NT2/D1 (cell line): ENCODE results near the gene JARID2.

Experiments used
- DNase-seq: peaks from one replicate; pipeline ENCODE4 v3.0.0-alpha.2; 2011; ENCODE audit warnings: low read depth, low spot score
- H3K27me3 ChIP-seq: 2 replicates; pipeline ENCODE4 v1.6.0; 2011; ENCODE audit warnings: mild to moderate bottlenecking; ENCODE audit not compliant: insufficient read length, insufficient read depth
- H3K36me3 ChIP-seq: 2 replicates; pipeline ENCODE4 v1.6.1; 2011; ENCODE audit warnings: mild to moderate bottlenecking, low read length, mixed read lengths; ENCODE audit not compliant: insufficient read depth, insufficient read length
- H3K4me1 ChIP-seq: 2 replicates; pipeline ENCODE4 v1.5.1; 2011; ENCODE audit not compliant: insufficient read depth, insufficient read length
- H3K4me3 ChIP-seq: 2 replicates; pipeline ENCODE4 v1.5.1; 2011; ENCODE audit warnings: low read depth; ENCODE audit not compliant: insufficient read length
- H3K9ac ChIP-seq: 2 replicates; pipeline ENCODE4 v1.6.0; 2011; ENCODE audit warnings: low read depth; ENCODE audit not compliant: insufficient read length
- H3K9me3 ChIP-seq: 2 replicates; pipeline ENCODE4 v1.5.1; 2011; ENCODE audit warnings: mild to moderate bottlenecking, low read length; ENCODE audit not compliant: insufficient read depth
- SUZ12 ChIP-seq: IDR thresholded peaks from 2 replicates; pipeline ENCODE4 v1.6.1; 2011; ENCODE audit not compliant: insufficient read length, insufficient read depth; ENCODE audit errors: extremely low read depth
- YY1 ChIP-seq: IDR thresholded peaks from 2 replicates; pipeline ENCODE4 v1.6.1; 2011; ENCODE audit not compliant: insufficient read length, insufficient read depth
- ZNF274 ChIP-seq: IDR thresholded peaks from 2 replicates; pipeline ENCODE4 v1.6.1; 2011; ENCODE audit warnings: mild to moderate bottlenecking, low read depth, low read length

JARID2 gene

DNA sequence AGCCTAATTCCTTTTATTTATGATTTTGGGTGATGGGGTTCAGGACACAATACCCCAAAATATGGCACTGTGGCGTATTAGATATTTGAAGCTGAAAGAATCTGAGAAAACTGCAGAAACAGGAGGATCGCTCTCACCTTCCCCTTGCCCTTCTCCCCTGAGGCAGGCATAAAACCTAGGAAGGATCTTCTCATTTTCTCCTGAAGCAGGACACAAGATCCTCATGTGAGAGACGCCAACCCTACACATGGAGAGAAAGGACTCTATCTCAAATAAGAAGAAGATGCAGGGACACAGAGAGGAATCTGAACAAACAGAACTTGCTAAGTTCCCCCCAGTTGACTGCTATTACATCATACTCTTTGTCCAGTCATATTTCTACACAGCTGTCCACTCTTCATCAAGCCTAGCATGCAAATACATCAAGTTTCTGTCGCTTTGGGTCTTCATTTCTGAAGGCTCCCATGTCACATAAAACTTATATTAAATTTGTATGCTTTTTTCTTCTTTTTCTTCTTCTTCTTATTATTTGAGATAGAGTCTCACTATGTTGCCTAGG lies 307.9 kb downstream of the JARID2 start:
- no peak for DNase-seq

DNA sequence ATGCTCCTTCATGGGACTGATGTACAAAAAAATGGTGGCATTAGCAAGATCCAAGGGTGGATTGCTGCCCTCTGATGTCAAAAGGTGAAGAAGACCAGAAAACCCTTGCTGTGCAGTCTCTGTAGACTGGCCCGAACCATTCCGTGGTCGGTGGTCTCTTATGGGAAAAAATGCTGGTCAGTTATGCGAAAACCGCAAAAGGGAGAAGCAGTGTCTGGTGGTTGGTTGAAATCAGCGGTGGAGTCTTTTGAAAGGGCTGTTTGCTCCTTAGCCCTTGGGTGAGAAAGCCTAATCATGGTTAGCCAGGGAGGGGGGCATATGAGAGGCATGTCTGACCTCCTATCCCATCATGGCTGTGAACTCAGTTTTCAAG lies 308.8 kb downstream of the JARID2 start:
- Histone ChIP-seq H3K4me3 (no peak overlapping the region), H3K9ac (no peak overlapping the region), H3K27me3 (no peaks in the 10 kb centered on the region), H3K4me1 (peaks cover 3% of the 10 kb centered on the region), H3K9me3 (no peaks in the 10 kb centered on the region), H3K36me3 (no peaks in the 10 kb centered on the region)
- DNase-seq: no peak
- TF ChIP-seq YY1: no peak
- TF ChIP-seq SUZ12: no peak
- TF ChIP-seq ZNF274: no peak

More for the DNA sequence above, 307.9 kb downstream of the JARID2 start:
- H3K27me3 ChIP-seq: no peaks in the 10 kb centered on the region
- TF ChIP-seq SUZ12 (no peak), ZNF274 (no peak), YY1 (no peak)
- H3K36me3 ChIP-seq: no peaks in the 10 kb centered on the region
- no peaks in the 10 kb centered on the region for H3K9me3 ChIP-seq
- H3K9ac ChIP-seq: no peak overlapping the region
- no peak overlapping the region for H3K4me3 ChIP-seq
- peaks cover 3% of the 10 kb centered on the region for H3K4me1 ChIP-seq

DNA sequence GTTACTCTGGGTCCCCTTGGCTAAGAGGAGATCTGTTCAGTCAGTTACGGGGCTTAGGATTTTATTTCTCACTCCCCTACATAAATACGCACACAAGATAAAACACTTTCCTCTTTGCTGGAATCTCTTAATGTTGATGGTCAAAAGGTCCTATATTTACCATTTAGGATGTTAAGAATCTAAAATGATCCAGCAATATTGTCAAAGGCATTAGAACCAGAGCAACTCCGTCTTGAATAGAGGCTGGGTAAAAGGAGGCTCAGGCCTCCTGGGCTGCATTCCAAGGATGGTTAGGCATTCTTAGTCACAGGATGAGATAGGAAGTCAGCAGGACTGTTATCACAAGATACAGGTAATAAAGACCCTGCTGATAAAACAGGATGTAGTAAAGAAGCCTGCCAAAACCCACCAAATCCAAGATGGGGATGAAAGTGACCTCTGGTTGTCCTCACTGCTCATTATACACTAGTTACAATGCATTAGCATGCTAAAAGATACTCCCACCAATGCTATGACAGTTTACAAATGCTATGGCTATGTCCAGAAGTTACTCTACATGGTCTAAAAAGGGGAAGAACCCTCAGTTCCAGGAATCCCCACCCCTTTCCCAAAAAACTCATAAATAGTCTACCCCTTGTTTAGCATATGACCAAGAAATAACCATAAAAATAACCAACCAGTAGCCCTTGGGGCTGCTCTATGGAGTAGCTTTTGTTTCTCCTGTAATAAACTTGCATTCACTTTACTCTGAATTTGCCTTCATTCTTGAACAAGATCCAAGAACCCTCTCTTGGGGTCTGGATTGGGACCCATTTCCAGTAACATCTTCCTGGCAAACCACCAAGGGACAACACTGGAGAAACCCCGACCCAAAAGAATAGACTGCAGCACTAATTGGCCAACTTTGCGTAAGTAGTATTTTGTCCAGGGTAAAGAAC lies 309.5 kb downstream of the JARID2 start:
- Histone ChIP-seq H3K4me1 (peaks cover 3% of the 10 kb centered on the region), H3K4me3 (no peak overlapping the region), H3K36me3 (no peaks in the 10 kb centered on the region), H3K9ac (no peak overlapping the region), H3K9me3 (no peaks in the 10 kb centered on the region), H3K27me3 (no peaks in the 10 kb centered on the region)
- TF ChIP-seq YY1 (no peak), ZNF274 (no peak), SUZ12 (no peak)
- DNase-seq: no peak

DNA sequence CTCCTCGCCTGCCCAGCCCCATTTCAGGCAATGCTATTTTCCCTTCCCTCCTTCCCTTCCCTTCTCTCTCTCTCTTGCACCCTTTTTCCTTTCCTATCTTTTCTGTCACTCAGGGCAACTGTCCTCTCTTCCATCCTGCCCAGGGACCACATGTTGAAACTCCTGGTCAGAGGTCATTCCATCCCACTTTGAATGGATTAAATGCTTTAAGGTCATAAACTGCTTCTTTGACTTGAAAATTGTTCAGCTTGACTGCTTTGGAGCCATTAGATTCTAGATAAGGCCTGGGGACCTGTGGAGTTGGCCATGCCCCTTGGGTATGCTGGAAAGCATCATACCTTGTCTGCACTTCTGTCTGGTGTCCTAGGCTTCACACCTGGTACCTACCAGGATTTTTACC lies 310.8 kb downstream of the JARID2 start:
- no peaks in the 10 kb centered on the region for H3K36me3 ChIP-seq
- H3K9me3 ChIP-seq: no peaks in the 10 kb centered on the region
- H3K9ac ChIP-seq: no peak overlapping the region
- no peak for DNase-seq
- no peak for TF ChIP-seq ZNF274
- no peak for TF ChIP-seq YY1
- TF ChIP-seq SUZ12: no peak
- H3K27me3 ChIP-seq: no peaks in the 10 kb centered on the region
- no peak overlapping the region for H3K4me3 ChIP-seq
- H3K4me1 ChIP-seq: no peaks in the 10 kb centered on the region

DNA sequence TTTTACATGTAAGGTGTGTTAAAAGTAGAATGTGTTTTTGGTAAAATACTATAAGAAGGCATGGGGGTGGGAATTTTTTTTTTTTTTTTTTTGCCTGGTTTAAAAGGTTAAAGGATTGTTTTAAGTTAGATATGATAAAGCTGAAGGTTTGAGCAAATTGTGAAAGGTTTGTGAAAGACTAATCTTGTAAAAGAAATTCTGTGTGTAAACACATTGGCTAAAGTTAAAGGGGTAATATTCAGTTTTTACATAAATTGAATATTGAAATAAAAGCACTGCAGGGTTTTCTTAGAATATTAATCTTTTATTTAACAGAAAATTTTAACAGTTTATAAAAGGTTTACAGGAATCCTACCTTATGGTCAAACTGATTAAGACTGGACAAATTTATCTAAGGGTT lies 311.3 kb downstream of the JARID2 start:
- Histone ChIP-seq H3K27me3 (no peaks in the 10 kb centered on the region), H3K36me3 (no peaks in the 10 kb centered on the region), H3K4me3 (no peak overlapping the region), H3K9ac (no peak overlapping the region), H3K9me3 (no peaks in the 10 kb centered on the region), H3K4me1 (no peaks in the 10 kb centered on the region)
- DNase-seq: no peak
- TF ChIP-seq SUZ12: no peak
- TF ChIP-seq ZNF274: no peak
- no peak for TF ChIP-seq YY1

DNA sequence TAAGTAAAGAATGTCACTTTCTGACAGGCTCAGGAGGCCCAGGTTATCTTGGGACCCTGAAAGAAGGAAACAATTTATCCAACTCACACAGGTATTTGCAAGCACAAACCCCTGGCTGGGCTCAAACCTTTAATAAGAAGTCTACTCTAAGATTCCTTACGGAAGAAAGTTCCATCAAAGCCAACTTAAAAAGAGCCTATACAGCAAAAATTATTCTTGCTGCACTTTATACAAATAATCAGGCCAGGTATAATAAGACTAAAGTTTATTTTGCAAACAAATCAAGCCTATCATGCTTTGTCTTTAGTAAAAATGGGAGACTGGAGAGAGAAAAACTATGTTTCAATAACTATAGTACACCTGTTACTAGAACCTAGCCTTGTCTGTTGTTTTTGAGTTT lies 314.8 kb downstream of the JARID2 start:
- H3K9ac ChIP-seq: no peak overlapping the region
- no peak for DNase-seq
- H3K9me3 ChIP-seq: no peaks in the 10 kb centered on the region
- TF ChIP-seq YY1 (no peak), ZNF274 (no peak), SUZ12 (no peak)
- no peak overlapping the region for H3K4me3 ChIP-seq
- no peaks in the 10 kb centered on the region for H3K27me3 ChIP-seq
- no peaks in the 10 kb centered on the region for H3K36me3 ChIP-seq
- no peaks in the 10 kb centered on the region for H3K4me1 ChIP-seq

DNA sequence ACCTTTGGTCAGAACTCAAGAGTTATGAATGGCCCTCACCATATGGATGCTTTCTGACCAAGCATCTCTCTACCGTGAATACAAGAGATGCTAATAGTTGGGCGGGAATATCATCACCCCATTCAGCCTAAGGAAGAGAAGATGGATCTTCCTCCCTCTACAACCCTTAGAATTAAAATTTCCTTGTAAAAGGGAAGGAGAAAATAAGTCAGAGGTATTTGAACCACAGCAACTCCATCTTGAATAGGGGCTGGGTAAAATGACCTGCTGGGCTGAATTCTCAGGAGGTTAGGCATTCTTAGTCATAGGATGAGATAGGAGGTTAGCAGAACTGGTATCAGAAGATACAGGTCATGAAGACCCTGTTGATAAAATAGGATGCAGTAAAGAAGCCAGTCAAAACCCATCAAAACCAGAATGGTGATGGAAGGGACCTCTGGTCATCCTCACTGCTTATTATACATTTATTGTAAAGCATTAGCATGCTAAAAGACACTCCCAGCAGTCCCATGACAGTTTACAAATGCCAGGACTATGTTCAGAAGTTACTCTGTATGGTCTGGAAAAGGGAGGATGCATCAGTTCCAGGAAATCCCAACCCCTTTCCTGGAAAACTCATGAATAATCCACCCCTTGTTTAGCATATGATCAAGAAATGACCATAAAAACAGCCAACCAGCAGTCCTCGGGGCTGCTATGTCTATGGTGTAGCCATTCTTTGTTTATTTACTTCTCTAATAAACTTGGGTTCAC lies 315.8 kb downstream of the JARID2 start:
- DNase-seq: no peak
- Histone ChIP-seq H3K4me1 (no peaks in the 10 kb centered on the region), H3K4me3 (no peak overlapping the region), H3K9me3 (no peaks in the 10 kb centered on the region), H3K36me3 (no peaks in the 10 kb centered on the region), H3K27me3 (no peaks in the 10 kb centered on the region), H3K9ac (no peak overlapping the region)
- TF ChIP-seq ZNF274: no peak
- TF ChIP-seq YY1: no peak
- no peak for TF ChIP-seq SUZ12
